ENCODE data around the gene NLGN1.
"Not testable (repeated sequence)": the region's sequence is repeated elsewhere in the genome, so short reads cannot be mapped to it uniquely, and the experiment has no call there.

The NLGN1 gene

DNA sequence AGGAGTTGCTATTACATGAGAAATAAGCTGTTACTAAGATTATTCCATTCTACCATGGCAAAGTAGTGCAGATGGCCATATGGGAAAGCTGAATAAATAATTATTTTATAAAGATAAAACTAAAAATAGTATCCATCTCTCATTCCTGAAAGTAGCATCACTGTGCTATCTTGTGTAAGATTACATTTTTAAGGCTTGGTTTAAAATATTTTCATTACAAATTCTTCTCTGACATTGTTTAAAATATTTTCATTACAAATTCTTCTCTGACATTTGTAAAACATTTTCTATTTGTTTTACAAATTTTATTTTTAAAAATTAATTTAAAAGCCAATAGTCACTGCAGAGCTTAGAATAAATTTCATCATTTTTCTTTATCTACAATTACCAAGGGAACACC lies 796.1 kb downstream of the NLGN1 start:
- DNase-seq: no peak

DNA sequence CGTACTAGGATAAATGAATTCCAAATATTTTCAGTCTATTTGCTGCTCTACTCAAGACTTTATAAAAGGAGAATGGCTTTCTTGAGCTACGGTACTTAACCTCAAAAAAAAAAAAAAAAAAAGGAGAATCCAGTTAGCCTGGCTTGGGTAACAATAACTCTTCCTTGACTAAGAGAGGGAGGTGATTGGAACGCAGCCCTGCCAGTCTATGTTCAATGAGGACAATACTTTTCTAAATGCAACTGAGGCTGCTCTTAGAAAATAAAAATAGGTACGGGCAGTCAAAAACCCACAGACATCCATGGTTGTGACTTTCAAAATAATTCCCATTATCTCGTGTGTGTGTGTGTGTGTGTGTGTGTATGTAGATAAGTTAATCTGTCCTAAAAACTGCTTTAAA lies 799.9 kb downstream of the NLGN1 start:
- no peak for DNase-seq

DNA sequence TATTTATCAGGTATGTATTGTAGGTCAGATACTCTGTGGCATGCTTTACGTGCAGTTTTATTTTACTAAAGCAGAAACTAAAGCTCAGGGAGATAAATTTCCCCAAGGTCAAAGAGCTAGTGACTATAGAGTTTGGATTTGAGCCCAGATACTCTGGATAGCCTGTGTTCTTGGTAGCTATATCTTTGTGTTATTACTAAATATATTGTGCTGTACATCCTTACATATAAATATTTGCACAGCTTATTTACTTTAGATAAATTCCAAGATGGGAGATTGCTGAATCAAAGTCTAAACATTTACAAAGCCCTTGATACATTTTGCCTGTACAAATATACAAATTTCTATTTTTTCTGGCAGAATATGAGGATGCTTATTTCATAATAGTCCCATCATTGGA lies 800.7 kb downstream of the NLGN1 start:
- no peak for DNase-seq

DNA sequence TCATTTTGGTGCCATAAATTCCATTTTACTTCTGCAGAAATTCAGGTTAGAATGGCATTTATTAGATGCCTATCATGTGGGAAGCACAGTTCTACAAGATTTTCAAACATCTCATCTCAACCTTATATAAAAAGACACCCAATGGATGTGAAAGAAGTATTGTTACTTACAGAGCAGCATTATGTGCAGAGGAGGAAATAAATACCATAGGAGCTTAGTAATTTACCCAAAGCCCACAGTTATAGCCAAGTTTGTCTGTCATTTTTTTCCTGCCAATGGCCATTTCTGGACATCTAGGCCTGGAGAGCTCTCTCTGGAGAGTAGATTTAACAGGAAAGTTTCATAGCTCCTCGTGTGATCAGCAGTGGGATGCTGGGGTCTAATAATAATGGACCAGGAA lies 802.2 kb downstream of the NLGN1 start:
- no peak for DNase-seq

DNA sequence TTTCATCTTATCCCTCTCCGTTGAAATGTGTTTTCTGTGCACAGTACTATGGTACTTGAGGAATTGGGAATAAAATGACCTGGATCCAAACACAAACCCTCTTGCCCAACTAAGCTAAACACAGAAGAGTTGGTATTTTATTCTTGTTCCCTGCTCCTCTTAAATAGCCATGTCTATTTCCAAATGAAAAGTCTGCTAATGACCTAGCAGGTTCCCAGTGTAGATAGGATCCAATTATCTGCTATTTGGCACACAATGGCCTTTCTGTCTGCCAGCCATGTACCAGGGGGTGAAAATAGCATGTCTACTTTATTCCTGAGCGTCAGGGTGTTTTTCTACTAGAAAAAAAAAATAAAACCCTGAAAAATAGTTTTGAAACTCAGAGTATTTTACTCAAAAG lies 804.6 kb downstream of the NLGN1 start:
- peak; percentile 75 for DNase-seq

DNA sequence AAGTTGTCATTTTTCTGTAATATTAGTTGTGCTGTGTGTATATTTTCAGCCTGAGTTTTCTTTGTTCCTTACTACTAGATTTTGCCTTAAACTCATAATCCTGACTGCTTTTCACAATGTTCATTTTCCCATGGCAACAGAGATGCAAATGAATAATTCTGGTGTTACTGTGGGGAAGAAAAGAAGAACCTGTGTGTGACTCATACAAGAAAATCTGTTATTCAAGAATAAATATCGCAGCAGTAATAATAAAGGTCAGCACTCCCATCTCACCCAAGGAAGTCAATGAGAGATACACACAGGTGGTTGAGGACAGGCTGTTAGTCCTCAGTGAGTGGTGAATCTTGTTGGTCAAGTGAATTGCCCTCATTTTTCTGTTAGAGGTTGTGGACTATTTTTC lies 805.0 kb downstream of the NLGN1 start:
- DNase-seq: peak; percentile 76

DNA sequence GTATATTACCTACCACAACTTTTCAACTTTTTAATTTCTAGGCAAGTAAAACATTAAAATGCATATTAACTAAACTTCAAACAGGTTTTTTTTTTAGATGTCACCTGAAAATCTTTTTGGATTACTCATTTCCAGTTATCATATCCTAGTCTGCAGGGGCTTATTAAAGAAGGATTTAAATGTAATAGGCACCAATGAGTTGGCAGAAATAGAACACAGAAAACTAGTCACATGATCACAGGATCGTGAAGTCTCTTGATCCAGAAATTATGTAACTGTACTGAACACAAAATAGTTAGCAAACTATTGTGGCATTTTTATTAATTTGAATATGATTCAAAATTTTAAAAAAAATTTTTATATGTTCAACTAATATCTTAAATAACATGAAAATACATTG lies 807.2 kb downstream of the NLGN1 start:
- DNase-seq: no peak

DNA sequence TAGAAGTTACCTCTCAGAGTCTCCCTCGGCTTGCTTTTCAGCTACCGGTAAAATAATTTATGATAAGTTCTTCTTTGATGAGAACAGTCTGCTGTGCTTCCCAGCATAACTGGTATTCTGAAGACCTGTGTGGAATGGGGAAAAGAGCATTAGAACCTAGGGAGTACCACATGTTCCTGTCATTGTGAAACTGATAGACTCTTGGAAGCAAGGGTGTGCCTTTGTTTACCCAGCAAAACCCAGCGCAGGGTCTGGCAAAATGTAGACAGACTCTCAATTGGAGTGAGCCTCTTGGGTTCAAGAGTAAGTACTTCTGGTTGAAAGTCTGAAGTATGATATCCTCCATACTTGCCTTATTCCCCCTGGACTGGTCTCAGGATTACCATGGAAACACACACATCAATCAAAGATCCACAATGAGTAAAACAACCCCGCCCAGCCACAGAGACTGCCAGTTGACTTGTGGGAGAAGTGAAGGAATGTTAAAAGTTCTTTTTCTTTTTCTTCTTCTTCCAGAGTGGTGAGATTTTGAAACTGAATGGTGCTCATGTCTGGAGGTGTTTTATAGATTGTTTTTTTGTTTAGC lies 809.2 kb downstream of the NLGN1 start:
- no peak for DNase-seq

DNA sequence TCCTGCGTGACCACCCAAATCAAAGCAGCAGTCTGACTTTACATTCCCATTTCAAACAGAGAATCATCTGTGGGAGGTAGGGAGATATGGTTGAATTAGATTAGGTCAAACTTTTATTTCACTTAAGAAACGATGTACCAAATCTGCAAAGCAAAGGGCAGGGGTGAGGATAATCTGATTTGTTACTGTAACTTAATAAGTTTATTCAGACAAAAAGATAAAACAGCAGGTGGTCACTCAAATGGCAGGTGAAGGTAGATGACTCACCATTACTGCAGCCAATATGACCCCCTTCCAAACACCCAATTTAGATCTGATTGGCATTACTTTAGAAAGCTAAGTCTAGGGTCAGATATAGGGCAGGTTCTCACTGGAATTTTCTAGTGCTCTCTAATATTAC lies 810.6 kb downstream of the NLGN1 start:
- peak; percentile 40 for DNase-seq

DNA sequence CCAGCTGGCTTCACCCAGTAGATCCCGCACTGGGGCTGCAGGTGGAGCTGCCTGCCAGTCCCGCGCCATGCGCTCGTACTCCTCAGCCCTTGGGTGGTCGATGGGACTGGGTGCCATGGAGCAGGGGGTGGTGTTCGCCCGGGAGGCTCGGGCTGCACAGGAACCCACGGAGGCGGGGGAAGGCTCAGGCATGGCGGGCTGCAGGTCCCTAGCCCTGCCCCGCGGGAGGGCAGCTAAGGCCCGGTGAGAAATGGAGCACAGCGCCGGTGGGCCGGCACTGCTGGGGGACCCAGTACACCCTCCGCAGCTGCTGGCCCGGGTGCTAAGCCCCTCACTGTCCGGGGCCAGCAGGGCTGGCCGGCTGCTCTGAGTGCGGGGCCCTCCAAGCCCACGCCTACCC lies 814.4 kb downstream of the NLGN1 start:
- DNase-seq: not testable (repeated sequence)

DNA sequence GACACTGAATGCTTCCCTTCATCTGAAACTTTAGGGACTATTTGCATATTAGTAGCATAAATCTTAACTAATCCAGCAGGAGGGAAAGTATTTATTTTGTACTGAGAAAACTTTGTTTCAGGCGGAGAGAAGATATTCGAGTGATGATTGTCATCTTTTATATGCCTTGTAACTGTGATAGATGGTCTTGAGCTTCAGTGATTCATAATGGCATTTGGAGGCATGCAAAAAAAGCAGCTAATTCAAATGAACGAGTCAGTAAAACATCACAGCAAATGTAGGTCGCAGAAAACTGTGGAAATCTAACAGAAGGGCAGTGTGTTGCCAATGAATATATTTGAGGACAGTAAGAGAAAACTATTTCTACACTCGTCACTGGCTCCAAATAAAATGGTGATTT lies 817.9 kb downstream of the NLGN1 start:
- DNase-seq: no peak

DNA sequence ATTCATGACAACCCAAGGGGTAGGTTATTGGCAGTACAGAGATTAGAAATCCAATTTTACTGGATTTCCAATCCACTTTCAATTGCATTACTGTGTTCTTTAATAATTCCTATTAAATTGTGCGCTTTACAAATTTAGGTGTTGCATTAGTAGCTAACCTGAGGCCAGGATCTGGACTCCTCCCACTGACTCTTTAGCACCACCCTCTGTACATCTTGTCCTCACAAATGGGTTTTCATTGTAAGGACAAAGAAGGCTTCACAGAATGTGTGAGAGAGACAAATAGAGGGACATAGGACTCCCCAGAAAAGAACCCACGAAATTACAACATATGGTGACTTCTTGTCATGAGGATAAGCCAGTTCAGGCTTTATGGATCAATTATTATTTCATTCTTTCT lies 818.5 kb downstream of the NLGN1 start:
- DNase-seq: no peak

DNA sequence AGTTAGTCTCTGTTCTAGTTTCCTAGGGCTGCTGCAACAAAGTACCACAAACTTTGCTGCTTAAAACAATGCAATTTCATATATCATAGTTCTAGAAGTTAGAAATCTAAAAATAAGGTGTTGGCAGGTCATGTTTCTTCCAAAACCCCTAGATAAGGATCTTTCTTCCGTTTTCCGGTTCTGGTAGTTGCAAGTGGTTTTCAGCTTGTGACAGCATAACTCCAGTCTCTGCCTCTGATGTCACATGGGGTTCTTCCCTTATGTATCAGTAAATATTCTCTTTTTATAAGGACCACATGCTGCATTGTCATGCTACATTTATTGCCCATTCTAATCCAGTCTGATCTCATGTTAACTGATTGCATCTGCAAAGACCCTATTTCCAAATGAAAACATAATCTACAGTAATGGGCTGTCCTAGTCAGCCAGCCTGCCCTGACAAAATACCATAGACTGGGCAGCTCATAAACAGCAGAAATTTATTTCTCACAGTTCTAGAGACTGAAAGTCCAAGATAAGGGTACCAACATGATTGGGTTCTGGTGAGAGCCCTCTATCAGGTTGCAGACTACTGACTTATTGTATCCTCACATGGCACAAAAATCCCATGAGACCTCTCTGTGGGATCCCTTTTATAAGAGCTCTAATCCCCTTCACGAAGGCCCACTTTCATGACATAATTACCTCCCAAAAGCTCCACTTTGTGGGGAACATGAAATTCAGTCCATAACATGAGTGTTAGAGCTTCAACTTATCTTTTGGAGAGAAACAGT lies 819.6 kb downstream of the NLGN1 start:
- DNase-seq: no peak

DNA sequence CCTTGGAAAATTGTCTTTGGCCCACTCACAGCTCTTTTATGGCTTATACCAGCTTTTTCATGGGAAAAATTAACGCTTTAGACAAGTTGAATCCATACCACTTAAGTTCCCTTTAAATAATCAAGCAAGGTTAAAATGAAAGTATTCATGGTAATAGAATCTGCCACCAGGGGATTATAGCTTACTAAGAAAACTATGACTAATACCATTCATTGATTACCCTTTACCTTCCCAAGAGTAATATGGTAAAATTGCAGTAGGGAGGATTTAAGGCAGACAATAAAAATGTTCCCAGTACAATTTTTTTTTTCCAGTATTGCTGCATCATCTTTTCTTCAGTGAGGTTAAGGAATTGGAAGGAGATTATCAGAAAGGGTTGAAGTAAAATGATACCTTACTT lies 820.5 kb downstream of the NLGN1 start:
- DNase-seq: no peak

DNA sequence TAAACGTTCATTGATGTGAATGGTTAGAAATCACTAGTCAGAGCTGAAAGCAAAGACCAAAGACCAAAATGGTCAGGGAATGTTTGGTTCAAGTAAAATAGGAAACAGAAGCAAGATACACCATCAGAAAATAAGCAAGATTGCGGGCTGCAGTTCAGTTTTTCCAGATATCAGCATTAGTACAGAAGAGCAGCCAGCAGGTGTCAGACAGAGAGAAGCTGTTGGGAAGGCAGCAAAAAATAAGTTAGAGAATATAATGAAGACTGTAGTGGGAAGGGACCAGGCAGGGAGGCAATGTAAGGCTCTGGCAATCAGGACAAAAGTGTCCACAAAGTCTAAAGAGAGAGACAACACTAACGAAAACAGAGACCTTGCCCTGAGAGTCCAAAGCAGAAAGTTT lies 822.2 kb downstream of the NLGN1 start:
- no peak for DNase-seq

DNA sequence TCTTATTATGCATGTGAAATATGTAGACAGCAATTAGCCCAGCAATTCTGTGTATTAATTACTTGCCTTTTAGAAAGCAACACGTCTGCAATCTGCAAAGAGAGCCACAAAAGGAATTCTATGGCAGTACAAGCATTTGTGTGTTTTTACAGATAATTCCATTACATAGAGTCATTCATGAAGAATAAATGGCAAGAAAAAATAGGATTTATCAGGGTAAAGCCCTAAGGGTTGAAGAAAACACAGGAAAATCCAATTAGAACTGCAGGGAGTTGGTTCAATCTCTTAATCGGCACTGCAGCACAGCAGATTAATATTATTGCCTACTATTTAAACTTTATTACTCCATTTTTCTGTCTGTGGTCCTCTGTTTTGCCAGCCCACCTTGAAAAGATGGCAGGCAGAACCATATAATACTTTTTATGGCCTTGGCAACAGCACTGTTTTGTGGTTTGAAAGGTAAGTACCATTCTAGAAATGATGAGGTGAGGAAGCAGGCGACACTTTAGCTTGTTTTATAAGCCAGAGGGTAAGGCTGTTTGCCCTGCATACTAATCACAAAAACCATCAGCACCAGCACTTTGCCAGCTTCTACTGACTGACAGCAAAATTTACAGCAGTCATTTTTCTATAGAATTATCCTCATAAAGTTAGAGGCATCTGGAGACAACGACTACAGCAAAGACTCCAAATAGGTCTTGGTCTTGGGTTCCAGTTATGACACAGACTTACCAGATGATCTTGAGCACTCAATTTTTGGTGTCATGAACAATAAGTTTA lies 823.4 kb downstream of the NLGN1 start:
- DNase-seq: no peak

DNA sequence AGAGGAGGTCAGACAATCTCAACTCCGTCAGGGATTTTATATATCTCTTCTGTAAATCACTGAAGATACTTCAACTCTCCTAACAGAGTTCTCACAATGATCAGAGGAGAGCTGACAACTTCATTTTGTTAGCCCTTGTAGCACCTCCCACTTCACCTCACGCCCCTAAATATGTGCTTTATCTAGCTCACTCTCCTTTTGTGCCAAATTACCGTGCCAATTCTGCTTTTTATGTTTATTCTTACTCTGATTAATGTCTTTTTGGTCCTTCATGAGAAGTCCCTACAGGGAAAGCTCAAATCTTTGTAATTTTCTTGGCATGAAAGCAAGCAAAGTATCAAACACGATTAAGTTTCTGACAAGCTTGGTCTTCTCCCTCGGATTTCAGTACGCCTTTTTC lies 825.5 kb downstream of the NLGN1 start:
- no peak for DNase-seq

DNA sequence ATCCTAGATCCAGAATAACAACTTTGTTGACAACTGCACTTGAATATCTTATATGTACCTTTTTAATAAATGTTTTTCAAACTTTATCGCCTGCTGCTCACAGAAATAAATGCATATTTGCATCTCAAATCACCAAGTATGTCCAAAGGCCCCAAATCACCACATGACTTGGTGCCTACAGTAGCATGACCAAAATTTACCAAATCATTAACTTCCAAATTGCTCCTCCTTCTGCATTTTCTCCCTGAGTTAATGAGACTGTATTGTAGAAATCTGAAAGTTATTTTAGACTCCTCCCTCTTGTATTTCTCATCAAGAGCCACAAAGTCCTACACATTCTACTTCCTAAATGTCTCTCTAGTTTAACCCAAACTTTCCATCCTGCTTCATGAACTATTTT lies 826.1 kb downstream of the NLGN1 start:
- DNase-seq: no peak

DNA sequence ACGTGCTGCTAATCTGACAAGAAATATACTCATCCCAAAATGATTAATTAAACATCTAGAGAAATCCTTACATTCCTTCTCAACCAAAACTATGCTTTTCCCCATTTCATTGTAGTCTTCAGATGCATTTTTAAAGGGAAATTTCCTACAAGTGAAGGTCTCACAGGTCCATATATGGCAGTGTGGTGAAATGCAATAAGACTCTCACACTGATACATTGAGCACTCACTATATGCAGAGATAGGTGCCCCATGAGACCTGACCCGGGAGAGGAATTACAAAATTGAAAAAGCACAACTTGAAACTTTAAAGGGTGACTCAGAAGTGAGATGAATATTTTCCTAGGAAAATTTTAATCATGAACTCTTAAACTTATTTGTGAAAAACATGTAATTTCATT lies 832.4 kb downstream of the NLGN1 start:
- DNase-seq: no peak

DNA sequence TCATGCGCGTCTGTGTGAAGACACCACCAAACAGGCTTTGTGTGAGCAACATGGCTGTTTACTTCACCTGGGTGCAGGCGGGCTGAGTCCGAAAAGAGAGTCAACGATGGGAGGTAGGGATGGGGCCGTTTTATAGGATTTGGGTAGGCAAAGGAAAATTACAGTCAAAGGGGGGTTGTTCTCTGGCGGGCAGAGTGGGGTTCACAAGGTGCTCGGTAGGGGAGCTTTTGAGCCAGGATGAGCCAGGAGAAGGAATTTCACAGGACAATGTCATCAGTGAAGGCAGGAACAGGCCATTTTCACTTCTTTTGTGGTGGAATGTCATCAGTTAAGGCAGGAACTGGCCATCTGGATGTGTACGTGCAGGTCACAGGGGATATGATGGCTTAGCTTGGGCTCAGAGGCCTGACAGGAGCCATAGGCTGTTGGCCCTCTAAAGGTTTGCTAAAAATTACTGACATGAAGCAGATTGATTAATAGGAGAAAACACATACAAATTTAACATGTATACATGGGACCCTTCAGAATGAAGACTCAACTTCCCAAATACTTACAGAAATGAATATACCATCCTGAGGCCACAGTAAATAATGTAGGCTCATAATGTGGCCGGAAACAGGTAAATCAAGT lies 834.6 kb downstream of the NLGN1 start:
- DNase-seq: not testable (repeated sequence)

DNA sequence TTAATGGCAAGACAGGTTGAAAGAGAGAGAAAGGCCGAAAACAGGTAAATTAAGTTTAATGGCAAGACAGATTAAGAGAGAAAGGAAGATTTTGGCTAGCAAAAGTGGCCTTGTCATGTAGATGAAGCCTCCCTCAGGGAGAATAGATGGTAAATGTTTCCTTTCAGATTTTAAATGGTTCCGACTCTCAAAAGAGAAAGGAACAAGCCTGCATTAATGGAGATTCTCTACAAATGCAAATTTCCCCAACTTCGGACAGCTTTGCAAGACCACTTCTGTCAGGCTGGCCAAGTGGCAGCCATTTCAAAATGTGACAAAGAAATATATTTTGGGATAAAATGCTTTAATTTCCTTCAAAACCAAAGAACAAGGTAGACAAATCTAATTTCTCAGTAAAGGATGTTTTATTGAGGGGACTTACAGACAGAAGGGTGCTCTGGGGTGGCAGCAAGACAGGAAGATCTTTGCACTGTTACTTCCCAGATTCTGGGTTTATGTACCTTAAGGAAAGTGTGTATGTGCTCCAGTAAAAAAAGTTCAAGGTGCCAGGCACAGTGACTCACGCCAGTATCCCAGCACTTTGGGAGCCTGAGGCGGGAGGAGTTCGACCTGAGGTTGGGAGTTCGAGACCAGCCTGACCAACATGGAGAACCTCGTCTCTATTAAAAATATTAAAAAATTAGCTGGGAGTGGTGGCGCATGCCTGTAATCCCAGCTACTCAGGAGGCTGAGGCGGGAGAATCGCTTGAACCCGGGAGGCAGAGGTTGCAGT lies 835.3 kb downstream of the NLGN1 start:
- DNase-seq: no peak

DNA sequence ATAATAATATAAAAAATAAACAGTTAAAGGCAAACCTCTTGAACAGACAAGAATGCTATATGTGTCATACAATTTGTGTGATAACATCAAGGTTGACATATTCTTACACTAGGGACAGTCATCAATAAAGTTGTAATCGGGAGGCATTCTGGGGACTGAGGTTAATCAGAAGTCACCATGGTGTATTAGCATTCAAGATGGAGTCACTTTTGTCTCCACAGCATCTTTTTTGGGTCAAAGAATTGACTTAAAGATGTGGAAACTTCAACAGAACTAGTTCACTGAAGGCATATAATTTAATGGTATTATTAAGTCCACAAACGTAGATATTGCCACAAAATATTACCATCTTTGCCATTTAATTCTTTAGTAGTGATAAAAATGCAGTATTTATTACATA lies 836.0 kb downstream of the NLGN1 start:
- no peak for DNase-seq
